Vagina (tissue), 2 donors: ENCODE data around the gene PCNX3.

Experiments used
- POLR2A ChIP-seq, 2 donors: fragments of 450-650 bp; IDR thresholded peaks; one replicate each; pipeline ENCODE4 v1.6.1; 2017; ENCODE audit warnings: antibody characterized with exemption in 2 of 2, mild to moderate bottlenecking in 2 of 2, moderate library complexity in 2 of 2
- TF ChIP-seq, protein P1 (sequence below), 3 experiments: fragments of 450-650 bp in 2 of 3; fragments of 200-600 bp in 1 of 3; sonication (generic) in 1 of 3; IDR thresholded peaks; one replicate each; pipeline ENCODE4 v1.5.1; 2017 to 2019; ENCODE audit warnings: antibody characterized with exemption in 3 of 3, mild to moderate bottlenecking in 2 of 3, moderate library complexity in 2 of 3

DNA sequence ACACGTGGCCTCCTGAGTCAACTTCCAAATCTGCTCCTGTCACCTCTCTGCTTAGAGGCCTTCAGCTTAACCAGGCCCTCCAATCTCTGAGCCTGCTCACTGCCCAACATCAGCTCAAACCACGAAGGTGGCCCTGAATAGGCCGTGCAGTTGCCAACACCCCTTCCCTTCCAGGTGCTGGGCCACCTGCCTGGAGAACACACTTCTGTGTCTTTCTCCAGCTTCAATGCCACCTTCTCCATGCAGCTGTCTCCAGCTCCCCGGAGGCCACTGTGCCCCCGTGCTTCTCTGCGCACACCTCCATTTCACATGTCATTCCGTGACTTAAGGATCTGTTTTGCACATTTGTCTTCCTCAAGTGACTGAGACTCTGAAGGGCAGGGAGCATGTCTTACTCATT lies 41.9 kb downstream of the PCNX3 start:
- TF ChIP-seq POLR2A (IDR thresholded peaks at IDR 0.05): no peak
- TF ChIP-seq, protein P1, sequence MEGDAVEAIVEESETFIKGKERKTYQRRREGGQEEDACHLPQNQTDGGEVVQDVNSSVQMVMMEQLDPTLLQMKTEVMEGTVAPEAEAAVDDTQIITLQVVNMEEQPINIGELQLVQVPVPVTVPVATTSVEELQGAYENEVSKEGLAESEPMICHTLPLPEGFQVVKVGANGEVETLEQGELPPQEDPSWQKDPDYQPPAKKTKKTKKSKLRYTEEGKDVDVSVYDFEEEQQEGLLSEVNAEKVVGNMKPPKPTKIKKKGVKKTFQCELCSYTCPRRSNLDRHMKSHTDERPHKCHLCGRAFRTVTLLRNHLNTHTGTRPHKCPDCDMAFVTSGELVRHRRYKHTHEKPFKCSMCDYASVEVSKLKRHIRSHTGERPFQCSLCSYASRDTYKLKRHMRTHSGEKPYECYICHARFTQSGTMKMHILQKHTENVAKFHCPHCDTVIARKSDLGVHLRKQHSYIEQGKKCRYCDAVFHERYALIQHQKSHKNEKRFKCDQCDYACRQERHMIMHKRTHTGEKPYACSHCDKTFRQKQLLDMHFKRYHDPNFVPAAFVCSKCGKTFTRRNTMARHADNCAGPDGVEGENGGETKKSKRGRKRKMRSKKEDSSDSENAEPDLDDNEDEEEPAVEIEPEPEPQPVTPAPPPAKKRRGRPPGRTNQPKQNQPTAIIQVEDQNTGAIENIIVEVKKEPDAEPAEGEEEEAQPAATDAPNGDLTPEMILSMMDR (IDR thresholded peaks at IDR 0.05): no peak
